Glutamatergic neuron (in vitro differentiated cells): ENCODE results near the gene CHMP1A. TPM values are rescaled to one million over a fixed set of nuclear protein-coding genes. Genes with fewer than 3 reads are reported as not detected.

ENCODE experiments used
- DNase-seq: peaks from one replicate; pipeline ENCODE4 v3.0.0; 2022
- H3K27ac Mint-ChIP-seq: one replicate; pipeline ENCODE4 v1.8.0; 2020; ENCODE audit warnings: mild to moderate bottlenecking, mixed read lengths, inconsistent platforms; ENCODE audit not compliant: unreplicated experiment
- H3K27me3 Mint-ChIP-seq: one replicate; pipeline ENCODE4 v1.8.0; 2020; ENCODE audit warnings: mild to moderate bottlenecking, moderate library complexity, mixed read lengths, inconsistent platforms; ENCODE audit not compliant: unreplicated experiment
- H3K36me3 Mint-ChIP-seq: one replicate; pipeline ENCODE4 v1.8.0; 2020; ENCODE audit warnings: mild to moderate bottlenecking, mixed read lengths, inconsistent platforms; ENCODE audit not compliant: unreplicated experiment
- H3K4me1 Mint-ChIP-seq: one replicate; pipeline ENCODE4 v1.8.0; 2020; ENCODE audit warnings: mild to moderate bottlenecking, low read depth, mixed read lengths, inconsistent platforms; ENCODE audit not compliant: unreplicated experiment
- H3K4me3 Mint-ChIP-seq: one replicate; pipeline ENCODE4 v1.8.0; 2020; ENCODE audit warnings: mild to moderate bottlenecking, mixed read lengths, inconsistent platforms; ENCODE audit not compliant: unreplicated experiment
- H3K9me3 Mint-ChIP-seq: one replicate; pipeline ENCODE4 v1.8.0; 2020; ENCODE audit warnings: mild to moderate bottlenecking, moderate library complexity, mixed read lengths, inconsistent platforms; ENCODE audit not compliant: unreplicated experiment
- long read RNA-seq: library from polyadenylated mRNA; unstranded; transcript quantifications from one replicate; pipeline ENCODE4 v2.0.0, GENCODE V29; 2020; ENCODE audit not compliant: unreplicated experiment
- total RNA-seq: library from RNA; stranded (reverse); fragmentation: NEBNext Ultra II Directional; extraction: Animal tissue kit (Norgen Biotek cat#: 25700); gene quantifications from one replicate; pipeline ENCODE4 v1.2.1, GENCODE V29; 2021; ENCODE audit not compliant: unreplicated experiment
- TF ChIP-seq, protein P1 (sequence below): fragments of 200-600 bp; sonication (generic); IDR thresholded peaks from one replicate; pipeline ENCODE4 v1.5.0; 2021; ENCODE audit not compliant: partially characterized antibody, unreplicated experiment

CHMP1A gene
- 96.3 TPM for total RNA-seq
- long read RNA-seq, partial matches to known transcripts = 0 of 73 reads
- long read RNA-seq, other reads (novel, unspliced or antisense) = 70 of 73 reads

DNA sequence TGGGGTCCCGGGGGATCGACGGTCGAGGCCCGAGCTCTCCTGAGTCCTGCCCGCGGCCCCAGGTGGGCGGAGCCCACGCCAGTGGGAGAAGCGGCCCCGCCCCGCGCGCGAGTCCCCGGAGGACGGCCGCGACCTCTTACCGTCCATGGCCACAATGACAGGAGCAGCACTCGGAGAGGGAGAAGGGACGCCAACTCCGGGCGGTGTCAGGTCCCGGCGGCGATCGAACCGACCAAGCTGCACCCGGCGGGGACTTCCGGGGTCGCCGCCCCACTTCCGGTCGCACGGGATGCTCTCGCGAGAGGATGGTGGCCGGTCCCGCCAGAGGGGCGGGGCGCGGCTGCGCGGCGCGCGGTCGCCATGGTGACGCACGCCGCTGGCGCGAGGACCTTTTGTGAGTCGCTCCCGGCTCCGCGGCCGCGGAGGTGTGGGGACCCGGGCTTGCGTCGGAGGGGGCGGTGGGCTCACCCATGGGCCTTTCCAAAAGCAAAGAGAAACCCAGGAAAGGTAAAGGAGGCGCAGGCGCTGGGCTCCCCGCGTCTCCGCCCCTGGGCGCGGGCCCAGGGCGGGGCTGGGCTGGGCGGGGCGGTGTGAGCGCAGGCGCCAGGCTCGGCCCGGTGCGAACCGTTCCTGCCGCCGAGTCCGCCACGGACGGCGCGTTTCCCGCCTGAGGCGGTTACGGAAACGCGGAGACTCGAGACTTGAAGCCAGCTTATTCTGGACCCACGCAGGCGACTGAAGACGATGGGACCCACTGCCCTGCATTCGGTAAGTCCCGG is at the start of gene CHMP1A, which contains the start of gene SPATA33:
CHMP1A (minus strand) TSS at position 267 of the 779 bp plus-strand sequence; CDS start at position 147, 120 bp downstream.
SPATA33 (plus strand) TSS at position 395 of the 779 bp plus-strand sequence; CDS start at position 471, 76 bp downstream.
- Mint-ChIP-seq H3K4me1 (peaks cover 5% of the 10 kb centered on the region), H3K27ac (peak within 1 kb of the TSS; percentile 29), H3K36me3 (peaks cover 7% of the 10 kb centered on the region), H3K27me3 (peaks cover 5% of the 10 kb centered on the region), H3K9me3 (peaks cover 6% of the 10 kb centered on the region), H3K4me3 (peak within 1 kb of the TSS; percentile 91)
- DNase-seq = peak; percentile 95
- TF ChIP-seq, protein P1, sequence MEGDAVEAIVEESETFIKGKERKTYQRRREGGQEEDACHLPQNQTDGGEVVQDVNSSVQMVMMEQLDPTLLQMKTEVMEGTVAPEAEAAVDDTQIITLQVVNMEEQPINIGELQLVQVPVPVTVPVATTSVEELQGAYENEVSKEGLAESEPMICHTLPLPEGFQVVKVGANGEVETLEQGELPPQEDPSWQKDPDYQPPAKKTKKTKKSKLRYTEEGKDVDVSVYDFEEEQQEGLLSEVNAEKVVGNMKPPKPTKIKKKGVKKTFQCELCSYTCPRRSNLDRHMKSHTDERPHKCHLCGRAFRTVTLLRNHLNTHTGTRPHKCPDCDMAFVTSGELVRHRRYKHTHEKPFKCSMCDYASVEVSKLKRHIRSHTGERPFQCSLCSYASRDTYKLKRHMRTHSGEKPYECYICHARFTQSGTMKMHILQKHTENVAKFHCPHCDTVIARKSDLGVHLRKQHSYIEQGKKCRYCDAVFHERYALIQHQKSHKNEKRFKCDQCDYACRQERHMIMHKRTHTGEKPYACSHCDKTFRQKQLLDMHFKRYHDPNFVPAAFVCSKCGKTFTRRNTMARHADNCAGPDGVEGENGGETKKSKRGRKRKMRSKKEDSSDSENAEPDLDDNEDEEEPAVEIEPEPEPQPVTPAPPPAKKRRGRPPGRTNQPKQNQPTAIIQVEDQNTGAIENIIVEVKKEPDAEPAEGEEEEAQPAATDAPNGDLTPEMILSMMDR = no peak

GRCh38 chr16:89706518-89707260 is 49.2 kb upstream of the CHMP1A start:
- no peak overlapping the region for H3K4me3 Mint-ChIP-seq
- peaks cover 6% of the 10 kb centered on the region for H3K4me1 Mint-ChIP-seq

GRCh38 chr16:89705006-89705405 is 47.5 kb upstream of the CHMP1A start:
- H3K27ac Mint-ChIP-seq = no peak overlapping the region
- H3K4me3 Mint-ChIP-seq = no peak overlapping the region
- TF ChIP-seq, protein P1 = no peak

More at GRCh38 chr16:89706518-89707260, 49.2 kb upstream of the CHMP1A start:
- Mint-ChIP-seq H3K36me3 (no peaks in the 10 kb centered on the region), H3K9me3 (peaks cover 6% of the 10 kb centered on the region), H3K27me3 (peaks cover 6% of the 10 kb centered on the region), H3K27ac (no peak overlapping the region)
- DNase-seq = no peak
- TF ChIP-seq, protein P1 = no peak

DNA sequence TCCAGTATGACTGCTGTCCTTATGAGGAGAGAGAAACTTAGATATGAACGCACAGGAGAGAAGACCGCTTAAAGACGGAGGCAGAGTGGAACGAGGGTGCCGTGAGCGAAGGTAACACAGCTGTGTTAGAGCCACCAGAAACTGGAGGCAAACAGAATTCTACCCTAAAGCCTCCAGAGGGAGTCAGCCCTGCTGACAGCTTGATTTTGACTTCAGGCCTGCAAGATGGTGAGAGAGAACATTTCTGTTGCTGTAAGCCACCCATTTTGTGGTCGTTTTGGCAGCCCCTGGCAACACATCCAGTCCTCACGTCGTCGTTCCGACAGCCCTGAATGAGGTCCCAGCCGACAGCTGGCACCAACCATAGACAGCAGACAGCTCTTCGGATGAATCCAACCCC is 46.8 kb upstream of the CHMP1A start:
- H3K4me3 Mint-ChIP-seq = no peak overlapping the region
- no peak for DNase-seq
- no peaks in the 10 kb centered on the region for H3K36me3 Mint-ChIP-seq
- peaks cover 6% of the 10 kb centered on the region for H3K9me3 Mint-ChIP-seq
- H3K27ac Mint-ChIP-seq = peak overlapping the region; percentile 10
- H3K4me1 Mint-ChIP-seq = peaks cover 3% of the 10 kb centered on the region
- peaks cover 6% of the 10 kb centered on the region for H3K27me3 Mint-ChIP-seq
- TF ChIP-seq, protein P1 = no peak

More at GRCh38 chr16:89705006-89705405, 47.5 kb upstream of the CHMP1A start:
- Mint-ChIP-seq H3K36me3 (no peaks in the 10 kb centered on the region), H3K9me3 (peaks cover 6% of the 10 kb centered on the region), H3K4me1 (peaks cover 6% of the 10 kb centered on the region), H3K27me3 (peaks cover 6% of the 10 kb centered on the region)
- no peak for DNase-seq
